Activated CD8-positive, alpha-beta memory T cell treated with anti-CD3 and anti-CD28 coated beads, Interleukin-2, amount 50 U/mL, for 4 hours (primary cell): ENCODE data around the gene MSRB1.

Source experiments
- DNase-seq: peaks from one replicate; pipeline ENCODE4 v3.0.0-alpha.2; 2020

Gene MSRB1

GRCh38 chr16:1895949-1896675, 46.9 kb downstream of the MSRB1 start:
- DNase-seq: no peak

- DNase-seq: no peak
Observed at GRCh38 chr16:1895068-1895467, 47.9 kb downstream of the MSRB1 start.

GRCh38 chr16:1890708-1891050, 52.3 kb downstream of the MSRB1 start:
- DNase-seq: no peak

GRCh38 chr16:1890024-1890707, 52.8 kb downstream of the MSRB1 start:
- DNase-seq: no peak
